GM19397 (cell line): ENCODE data around the gene GLS2.
"Not testable (repeated sequence)": the region's sequence is repeated elsewhere in the genome, so short reads cannot be mapped to it uniquely, and the experiment has no call there.

ENCODE experiments used
- ATAC-seq: cut with Tn5 transposase; IDR thresholded peaks from one replicate; pipeline ENCODE4 v1.9.1; 2021; ENCODE audit warnings: mild to moderate bottlenecking, moderate library complexity; ENCODE audit not compliant: unreplicated experiment

GLS2 gene

GRCh38 chr12:56488041-56488955 lies at the start of gene GLS2:
GLS2 (minus strand) TSS chr12:56488161; CDS start chr12:56488118, 43 bp downstream.
- ATAC-seq: peak; percentile 86

- ATAC-seq: no peak
Measured at GRCh38 chr12:56537546-56537945, 49.6 kb upstream of the GLS2 start.

GRCh38 chr12:56530390-56531055 lies 42.6 kb upstream of the GLS2 start:
- no peak for ATAC-seq

GRCh38 chr12:56529656-56530055 lies 41.7 kb upstream of the GLS2 start:
- no peak for ATAC-seq

GRCh38 chr12:56528846-56529245 lies 40.9 kb upstream of the GLS2 start:
- no peak for ATAC-seq

- no peak for ATAC-seq
Measured at GRCh38 chr12:56522411-56523193, 34.6 kb upstream of the GLS2 start.

GRCh38 chr12:56521590-56522371 lies 33.8 kb upstream of the GLS2 start, which contains the start of gene RBMS2:
RBMS2 (plus strand) TSS chr12:56521820; CDS start chr12:56522024, 204 bp downstream.
- no peak for ATAC-seq

GRCh38 chr12:56521209-56521589 lies 33.2 kb upstream of the GLS2 start:
- ATAC-seq: no peak

- ATAC-seq: no peak
Measured at GRCh38 chr12:56520506-56520905, 32.5 kb upstream of the GLS2 start.

- no peak for ATAC-seq
Measured at GRCh38 chr12:56520048-56520447, 32.1 kb upstream of the GLS2 start.

GRCh38 chr12:56518570-56518969 lies 30.6 kb upstream of the GLS2 start:
- no peak for ATAC-seq

GRCh38 chr12:56517854-56518253 lies 29.9 kb upstream of the GLS2 start:
- ATAC-seq: no peak

- not testable (repeated sequence) for ATAC-seq
Measured at GRCh38 chr12:56514014-56514318, 26.0 kb upstream of the GLS2 start.

- no peak for ATAC-seq
Measured at GRCh38 chr12:56510786-56511185, 22.8 kb upstream of the GLS2 start.

GRCh38 chr12:56499879-56500278 lies 11.9 kb upstream of the GLS2 start:
- ATAC-seq: not testable (repeated sequence)

GRCh38 chr12:56499452-56499851 lies 11.5 kb upstream of the GLS2 start:
- ATAC-seq: not testable (repeated sequence)

- ATAC-seq: not testable (repeated sequence)
Measured at GRCh38 chr12:56498126-56498902, 10.4 kb upstream of the GLS2 start.

- ATAC-seq: not testable (repeated sequence)
Measured at GRCh38 chr12:56496704-56497103, 8.7 kb upstream of the GLS2 start.

- not testable (repeated sequence) for ATAC-seq
Measured at GRCh38 chr12:56494481-56494880, 6.5 kb upstream of the GLS2 start.

- not testable (repeated sequence) for ATAC-seq
Measured at GRCh38 chr12:56494106-56494415, 6.1 kb upstream of the GLS2 start.
